Measurements from ENCODE around the gene MYL9.
"Not testable (repeated sequence)": the region's sequence is repeated elsewhere in the genome, so short reads cannot be mapped to it uniquely, and the experiment has no call there.

Gene MYL9

DNA sequence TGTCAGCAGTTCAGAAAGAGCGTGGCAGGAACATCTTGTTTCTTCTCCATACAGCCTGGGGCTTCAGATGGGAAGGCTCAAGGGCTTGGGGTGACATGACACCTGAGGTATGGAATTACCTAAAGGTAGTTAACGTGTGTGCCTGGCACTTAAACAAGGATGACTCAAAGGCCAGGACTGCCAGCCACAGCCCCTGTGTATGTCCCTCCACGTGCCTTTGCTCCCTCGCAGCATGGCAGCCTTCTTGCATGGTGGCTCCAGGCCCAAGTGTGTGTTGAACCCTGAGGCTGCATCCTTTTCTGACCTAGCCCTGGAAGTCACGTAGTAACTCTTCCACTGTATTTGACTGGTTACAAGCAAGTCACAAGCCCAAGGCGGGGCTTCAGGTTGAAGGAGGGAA, 33.6 kb upstream of the MYL9 start:
- H3K27ac Mint-ChIP-seq = no peak overlapping the region
- no peak overlapping the region for H3K4me3 Mint-ChIP-seq
- H3K27me3 Mint-ChIP-seq = no peaks in the 10 kb centered on the region
- CTCF ChIA-PET = no interaction called here
- H3K9me3 Mint-ChIP-seq = no peaks in the 10 kb centered on the region
- H3K4me1 Mint-ChIP-seq = peaks cover 9% of the 10 kb centered on the region
- H3K36me3 Mint-ChIP-seq = peaks cover 15% of the 10 kb centered on the region
- DNase-seq = no peak

DNA sequence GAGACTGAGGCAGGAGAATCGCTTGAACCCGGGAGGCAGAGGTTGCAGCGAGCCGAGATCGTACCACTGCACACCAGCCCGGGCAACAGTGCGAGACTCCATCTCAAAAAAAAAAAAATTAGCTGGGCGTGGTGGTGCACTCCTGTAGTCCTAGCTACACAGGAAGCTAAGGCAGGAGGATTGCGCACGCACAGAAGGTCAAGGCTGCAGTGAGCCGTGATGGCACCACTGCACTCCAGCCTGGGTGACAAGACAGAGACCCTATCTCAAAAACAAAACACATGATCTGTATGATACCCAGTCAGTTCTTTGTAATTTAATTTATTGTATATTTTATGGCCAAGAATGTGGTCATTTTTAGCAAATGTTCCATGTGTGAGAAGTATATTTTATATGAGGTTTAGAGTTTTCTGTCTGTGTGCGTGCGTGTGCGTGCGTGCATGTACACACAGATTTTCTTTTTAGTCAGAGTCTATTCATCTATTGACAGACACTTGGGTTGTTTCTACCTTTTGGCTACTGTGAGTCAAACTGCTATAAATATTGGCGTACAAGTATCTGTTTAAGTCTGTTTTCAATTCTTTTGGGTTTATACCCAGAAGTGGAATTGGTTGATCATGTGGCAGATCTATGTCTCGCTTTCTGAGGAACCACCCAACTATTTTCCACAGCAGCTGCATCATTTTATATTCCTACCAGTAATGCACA, 22.2 kb upstream of the MYL9 start:
- Mint-ChIP-seq H3K4me3 (no peak overlapping the region), H3K4me1 (no peaks in the 10 kb centered on the region), H3K36me3 (peaks cover 4% of the 10 kb centered on the region), H3K9me3 (no peaks in the 10 kb centered on the region), H3K27me3 (no peaks in the 10 kb centered on the region), H3K27ac (no peak overlapping the region)
- CTCF ChIA-PET = no interaction called here
- no peak for DNase-seq

GRCh38 chr20:36519944-36520343, 21.4 kb upstream of the MYL9 start:
- Mint-ChIP-seq H3K27me3 (no peaks in the 10 kb centered on the region), H3K4me3 (no peak overlapping the region), H3K4me1 (no peaks in the 10 kb centered on the region), H3K36me3 (peaks cover 4% of the 10 kb centered on the region), H3K27ac (no peak overlapping the region), H3K9me3 (no peaks in the 10 kb centered on the region)
- DNase-seq = no peak
- CTCF ChIA-PET = interaction anchor here (0.7 to 1.2 kb wide), 2 partner anchors 54 to 527 kb away, joined by 3 read pairs; no protein-coding TSS in a partner anchor

GRCh38 chr20:36521526-36521925, 19.8 kb upstream of the MYL9 start:
- no peaks in the 10 kb centered on the region for H3K4me1 Mint-ChIP-seq
- H3K4me3 Mint-ChIP-seq = no peak overlapping the region
- H3K36me3 Mint-ChIP-seq = peaks cover 7% of the 10 kb centered on the region
- no peak for DNase-seq
- H3K27me3 Mint-ChIP-seq = no peaks in the 10 kb centered on the region
- no peaks in the 10 kb centered on the region for H3K9me3 Mint-ChIP-seq
- CTCF ChIA-PET = interaction anchor here (1.1 kb wide), 1 partner anchor 44 kb away, joined by 3 read pairs; no protein-coding TSS in a partner anchor
- no peak overlapping the region for H3K27ac Mint-ChIP-seq

DNA sequence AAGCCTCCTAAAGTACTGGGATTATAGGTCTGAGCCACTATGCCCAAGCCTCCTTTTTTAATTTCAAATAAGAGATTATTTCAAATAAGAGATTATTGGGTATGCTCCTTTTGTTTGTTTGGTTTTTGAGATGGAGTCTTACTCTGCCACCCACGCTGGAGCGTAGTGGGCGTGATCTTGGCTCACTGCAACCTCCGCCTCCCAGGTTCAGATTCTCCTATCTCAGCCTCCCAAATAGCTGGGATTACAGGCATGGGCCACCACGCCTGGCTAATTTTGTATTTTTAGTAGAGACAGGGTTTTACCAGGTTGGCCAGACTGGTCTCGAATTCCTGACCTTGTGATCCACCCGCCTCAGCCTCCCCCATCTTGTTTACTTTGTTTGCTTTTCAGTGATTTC, 18.9 kb upstream of the MYL9 start:
- H3K36me3 Mint-ChIP-seq, H3K27ac Mint-ChIP-seq, CTCF ChIA-PET, H3K27me3 Mint-ChIP-seq, H3K4me3 Mint-ChIP-seq, H3K4me1 Mint-ChIP-seq, DNase-seq, H3K9me3 Mint-ChIP-seq: not testable (repeated sequence)

DNA sequence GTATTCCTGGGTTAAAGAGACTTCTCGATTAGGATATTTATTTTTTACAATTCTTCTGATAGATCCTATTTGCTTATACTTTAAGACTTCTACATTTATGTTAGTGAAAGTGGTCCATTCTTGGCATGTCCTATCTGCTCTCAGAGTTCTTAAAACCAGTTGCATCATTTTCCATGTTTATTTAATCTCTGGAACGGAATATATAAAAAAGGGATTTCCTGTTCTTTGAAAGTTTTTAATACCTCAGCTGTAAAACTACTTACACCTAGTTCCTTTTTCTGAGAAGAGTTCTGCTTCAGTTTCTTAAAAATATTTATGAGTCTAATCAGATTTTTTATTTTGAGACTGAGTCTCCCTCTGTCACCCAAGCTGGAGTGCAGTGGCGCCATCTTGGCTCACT, 18.0 kb upstream of the MYL9 start:
- Mint-ChIP-seq H3K36me3 (peaks cover 11% of the 10 kb centered on the region), H3K27me3 (no peaks in the 10 kb centered on the region), H3K4me1 (no peaks in the 10 kb centered on the region), H3K27ac (no peak overlapping the region), H3K4me3 (no peak overlapping the region), H3K9me3 (no peaks in the 10 kb centered on the region)
- DNase-seq = no peak
- CTCF ChIA-PET = no interaction called here

DNA sequence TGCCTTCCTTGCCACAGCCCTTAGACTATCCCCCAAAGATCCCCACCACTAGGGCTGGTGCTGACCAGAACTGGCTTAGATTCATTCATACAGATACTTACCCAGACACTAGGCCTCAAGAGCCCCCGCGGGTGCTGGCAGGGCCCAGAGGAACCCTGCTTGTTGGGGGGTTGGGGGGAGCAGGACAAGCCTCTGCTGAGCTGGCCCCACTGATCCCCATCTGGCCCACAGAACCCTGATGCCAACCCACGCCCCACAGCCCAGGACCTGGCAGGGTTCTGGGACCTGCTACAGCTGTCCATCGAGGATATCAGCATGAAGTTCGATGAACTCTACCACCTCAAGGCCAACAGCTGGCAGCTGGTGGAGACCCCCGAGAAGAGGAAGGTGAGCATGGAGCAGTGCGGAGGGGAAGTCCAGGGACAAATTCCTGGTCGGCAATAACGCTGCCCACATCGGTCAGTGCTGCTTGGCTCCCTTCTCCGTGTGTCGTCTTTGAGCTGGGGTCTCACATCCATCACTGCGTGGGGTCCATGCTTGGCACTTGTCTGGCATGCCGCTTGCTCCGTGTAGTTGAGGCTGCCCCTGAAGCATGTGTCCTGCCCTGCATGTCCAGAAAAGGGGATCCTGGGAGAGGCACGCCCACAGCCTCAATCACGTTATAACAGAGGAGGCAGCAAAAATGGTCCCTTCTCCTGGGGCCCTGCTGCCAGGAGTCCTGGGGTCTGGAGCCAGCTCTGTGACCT, 15.5 kb upstream of the MYL9 start:
- Mint-ChIP-seq H3K27me3 (no peaks in the 10 kb centered on the region), H3K27ac (no peak overlapping the region), H3K36me3 (peaks cover 7% of the 10 kb centered on the region), H3K4me3 (no peak overlapping the region), H3K4me1 (no peaks in the 10 kb centered on the region), H3K9me3 (no peaks in the 10 kb centered on the region)
- DNase-seq = no peak
- CTCF ChIA-PET = no interaction called here

GRCh38 chr20:36526521-36527011, 14.8 kb upstream of the MYL9 start:
- CTCF ChIA-PET = no interaction called here
- Mint-ChIP-seq H3K27me3 (no peaks in the 10 kb centered on the region), H3K9me3 (no peaks in the 10 kb centered on the region), H3K4me3 (no peak overlapping the region), H3K4me1 (no peaks in the 10 kb centered on the region), H3K27ac (no peak overlapping the region), H3K36me3 (peaks cover 7% of the 10 kb centered on the region)
- DNase-seq = no peak

DNA sequence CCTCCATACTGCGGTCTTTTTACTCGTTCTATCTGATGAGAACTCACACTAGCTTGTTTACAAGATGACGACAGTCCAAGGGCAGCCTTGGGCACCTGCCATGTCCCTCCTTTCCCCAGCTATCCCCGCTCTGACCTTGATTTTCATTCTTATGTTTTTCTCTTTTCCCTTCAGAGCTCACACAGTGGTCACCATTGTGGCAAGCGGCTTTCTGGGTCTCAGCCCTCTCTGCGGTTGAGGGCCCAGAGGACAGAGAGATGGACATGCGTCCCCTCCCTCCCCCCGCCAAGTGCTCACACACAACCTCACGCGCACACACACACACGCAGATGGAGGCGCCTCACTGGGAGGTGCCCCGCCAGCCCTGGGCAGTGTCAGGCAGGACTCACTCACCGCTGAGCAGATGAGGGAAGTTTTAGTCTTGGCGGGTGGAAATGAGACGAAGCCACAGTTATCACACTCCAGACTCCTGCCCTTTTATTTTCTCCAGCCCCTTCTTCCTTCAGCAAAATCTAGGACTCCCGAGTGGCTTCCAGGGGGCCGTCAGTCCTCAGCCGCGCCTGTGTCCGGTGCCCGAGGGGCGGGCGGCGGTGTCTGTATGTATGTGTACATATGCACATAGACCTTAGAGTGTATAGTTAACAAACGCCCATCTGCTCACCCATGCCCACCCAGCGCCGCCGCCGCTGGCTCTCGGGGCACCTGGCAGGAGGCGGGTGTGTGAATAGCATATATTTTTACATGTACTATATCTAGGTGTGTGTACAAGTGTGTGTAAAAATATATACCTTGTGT, 13.8 kb upstream of the MYL9 start:
- CTCF ChIA-PET = no interaction called here
- Mint-ChIP-seq H3K36me3 (peaks cover 7% of the 10 kb centered on the region), H3K27ac (no peak overlapping the region), H3K27me3 (no peaks in the 10 kb centered on the region), H3K9me3 (no peaks in the 10 kb centered on the region), H3K4me1 (no peaks in the 10 kb centered on the region), H3K4me3 (no peak overlapping the region)
- no peak for DNase-seq

- Mint-ChIP-seq H3K27me3 (peaks cover 3% of the 10 kb centered on the region), H3K4me1 (no peaks in the 10 kb centered on the region), H3K9me3 (no peaks in the 10 kb centered on the region), H3K36me3 (peaks cover 7% of the 10 kb centered on the region), H3K27ac (no peak overlapping the region), H3K4me3 (no peak overlapping the region)
- CTCF ChIA-PET = no interaction called here
- no peak for DNase-seq
Observed at GRCh38 chr20:36528176-36528874, 13.0 kb upstream of the MYL9 start.

DNA sequence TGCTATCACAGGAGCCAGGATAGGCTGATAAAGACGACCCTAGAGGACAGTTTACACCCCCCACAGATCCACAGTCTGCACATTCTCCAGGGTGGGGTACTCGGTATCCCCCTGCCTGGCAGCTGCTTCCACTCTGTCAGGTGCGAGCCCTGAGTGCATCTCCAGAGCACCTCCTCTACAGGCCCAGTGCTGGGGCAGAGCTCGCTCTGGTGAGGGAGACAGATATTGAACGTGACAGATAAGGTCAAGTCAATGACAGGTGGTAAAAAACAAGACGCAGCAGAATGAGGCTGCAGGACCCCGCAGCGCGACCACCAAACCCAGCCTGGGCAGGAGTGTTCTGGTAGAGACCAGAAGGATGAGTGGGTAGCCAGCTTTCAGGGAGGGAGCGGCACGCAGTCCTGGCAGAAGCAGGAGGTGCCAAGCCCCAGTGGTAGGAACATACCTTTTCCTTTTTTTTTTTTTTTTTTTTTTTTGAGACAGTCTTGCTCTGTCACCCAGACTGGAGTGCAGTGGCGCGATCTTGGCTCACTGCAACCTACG, 12.4 kb upstream of the MYL9 start:
- H3K27ac Mint-ChIP-seq = no peak overlapping the region
- CTCF ChIA-PET = no interaction called here
- H3K27me3 Mint-ChIP-seq = peaks cover 3% of the 10 kb centered on the region
- peaks cover 7% of the 10 kb centered on the region for H3K36me3 Mint-ChIP-seq
- no peaks in the 10 kb centered on the region for H3K4me1 Mint-ChIP-seq
- DNase-seq = no peak
- H3K9me3 Mint-ChIP-seq = no peaks in the 10 kb centered on the region
- H3K4me3 Mint-ChIP-seq = no peak overlapping the region

DNA sequence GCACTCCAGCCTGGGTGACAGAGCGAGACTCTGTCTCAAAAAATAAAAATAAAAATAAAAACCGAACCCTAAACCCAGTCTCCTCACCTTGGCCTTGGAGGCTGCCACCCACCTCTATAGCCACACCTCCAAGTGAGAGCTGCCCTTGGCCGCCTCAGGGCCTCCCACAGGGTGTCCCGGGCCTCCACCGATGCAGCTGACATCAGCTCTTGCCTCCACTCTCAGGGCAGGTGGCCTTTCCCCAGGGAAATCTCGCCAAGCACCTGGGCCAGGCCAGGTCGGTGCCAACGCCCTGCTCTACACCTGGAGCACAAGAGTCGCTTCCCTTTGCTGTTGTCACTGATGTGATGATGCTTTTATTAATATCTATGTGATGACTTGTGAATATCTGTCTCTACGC, 8.9 kb upstream of the MYL9 start:
- CTCF ChIA-PET = no interaction called here
- peaks cover 2% of the 10 kb centered on the region for H3K36me3 Mint-ChIP-seq
- peaks cover 4% of the 10 kb centered on the region for H3K27me3 Mint-ChIP-seq
- no peak for DNase-seq
- no peaks in the 10 kb centered on the region for H3K9me3 Mint-ChIP-seq
- H3K4me3 Mint-ChIP-seq = no peak overlapping the region
- H3K27ac Mint-ChIP-seq = no peak overlapping the region
- no peaks in the 10 kb centered on the region for H3K4me1 Mint-ChIP-seq

DNA sequence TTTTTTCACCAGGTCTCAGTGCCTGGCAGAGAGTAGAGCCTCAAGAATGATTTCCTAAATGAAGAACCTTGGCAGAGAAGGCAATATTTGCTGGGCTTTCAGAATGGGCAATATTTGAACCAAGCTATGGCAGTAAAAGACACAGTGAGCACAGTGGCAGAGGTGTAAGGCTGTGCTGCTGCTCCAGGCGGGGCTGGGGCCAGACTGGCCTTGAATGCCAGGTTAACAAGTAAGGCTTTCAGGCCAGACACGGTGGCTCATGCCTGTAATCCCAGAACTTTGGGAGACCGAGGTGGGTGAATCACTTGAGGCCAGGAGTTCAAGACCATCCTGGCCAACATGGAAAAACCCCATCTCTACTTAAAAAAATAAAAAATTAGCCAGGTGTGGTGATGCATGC, 8.5 kb upstream of the MYL9 start:
- Mint-ChIP-seq H3K27me3 (peaks cover 7% of the 10 kb centered on the region), H3K27ac (no peak overlapping the region), H3K36me3 (no peaks in the 10 kb centered on the region), H3K4me3 (no peak overlapping the region), H3K4me1 (no peaks in the 10 kb centered on the region), H3K9me3 (no peaks in the 10 kb centered on the region)
- no peak for DNase-seq
- CTCF ChIA-PET = no interaction called here
